Immature natural killer cell (primary cell): ENCODE measurements around the gene LFNG. TPM values are rescaled to one million over a fixed set of nuclear protein-coding genes. Genes with fewer than 3 reads are reported as not detected.
A peak's percentile ranks its signal among the peaks of the same experiment; 100 is the strongest.

Source experiments
- DNase-seq, 3 donors: peaks; one replicate each; pipeline ENCODE4 v3.0.0; 2022; ENCODE audit warnings: mixed read lengths in 1 of 3
- H3K27ac Mint-ChIP-seq, 6 donors: one replicate each; pipeline ENCODE4 v1.8.0; 2020; ENCODE audit warnings: mixed read lengths in 6 of 6, mild to moderate bottlenecking in 5 of 6, inconsistent platforms in 4 of 6, moderate library complexity in 3 of 6
- H3K27me3 Mint-ChIP-seq, 3 donors: one replicate each; pipeline ENCODE4 v1.8.0; 2020 to 2021; ENCODE audit warnings: low read depth in 3 of 3, mild to moderate bottlenecking in 3 of 3, mixed read lengths in 3 of 3, moderate library complexity in 3 of 3, inconsistent platforms in 1 of 3
- H3K36me3 Mint-ChIP-seq, 3 donors: one replicate each; pipeline ENCODE4 v1.8.0; 2020; ENCODE audit warnings: mixed read lengths in 3 of 3, inconsistent platforms in 2 of 3, mild to moderate bottlenecking in 2 of 3
- H3K4me1 Mint-ChIP-seq, 2 donors: one replicate each; pipeline ENCODE4 v1.8.0; 2020; ENCODE audit warnings: inconsistent platforms in 2 of 2, mild to moderate bottlenecking in 2 of 2, mixed read lengths in 2 of 2, moderate library complexity in 1 of 2
- H3K4me3 Mint-ChIP-seq, 5 donors: one replicate each; pipeline ENCODE4 v1.8.0; 2020; ENCODE audit warnings: mild to moderate bottlenecking in 5 of 5, mixed read lengths in 5 of 5, inconsistent platforms in 3 of 5, moderate library complexity in 3 of 5
- H3K9me3 Mint-ChIP-seq, 6 donors: one replicate each; pipeline ENCODE4 v1.8.0; 2020; ENCODE audit warnings: mild to moderate bottlenecking in 6 of 6, mixed read lengths in 6 of 6, inconsistent platforms in 4 of 6, moderate library complexity in 3 of 6
- polyA plus RNA-seq, 3 donors: library from polyadenylated mRNA; unstranded; fragments of 300-500 nt; fragmentation: Illumina TruSeq; gene quantifications; one replicate each; pipeline ENCODE4 v1.2.3, GENCODE V29; 2021

The LFNG gene
- polyA plus RNA-seq, 3 donors from 2014 or later: 2.2 to 2.6 (median 2.3) TPM

DNA sequence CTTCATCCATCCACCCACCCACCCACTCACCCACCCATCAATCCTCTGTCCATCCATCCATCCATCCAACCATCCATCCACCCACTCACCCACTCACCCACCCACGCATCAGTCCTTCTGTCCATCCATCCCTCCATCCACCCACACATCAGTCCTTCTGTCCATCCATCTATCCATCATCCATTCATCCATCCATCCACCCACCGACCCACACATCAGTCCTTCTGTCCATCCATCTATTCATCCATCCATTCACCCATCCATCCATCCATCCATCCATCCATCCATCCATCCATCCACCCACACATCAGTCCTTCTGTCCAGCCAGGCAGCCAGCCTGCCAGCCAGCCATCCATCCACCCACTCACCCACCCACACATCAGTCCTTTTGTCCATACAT, 27.5 kb upstream of the LFNG start:
- Mint-ChIP-seq H3K36me3 (peaks cover 0 to 3% (median 0%) of the 10 kb centered on the region in 3 donors), H3K27ac (peak overlapping the region in 1 of 6 donors; percentile 44), H3K27me3 (peaks cover 7 to 8% (median 8%) of the 10 kb centered on the region in 3 donors), H3K4me1 (peaks cover 0 to 4% of the 10 kb centered on the region in 2 donors), H3K9me3 (no peaks in the 10 kb centered on the region), H3K4me3 (no peak overlapping the region)
- no peak for DNase-seq

DNA sequence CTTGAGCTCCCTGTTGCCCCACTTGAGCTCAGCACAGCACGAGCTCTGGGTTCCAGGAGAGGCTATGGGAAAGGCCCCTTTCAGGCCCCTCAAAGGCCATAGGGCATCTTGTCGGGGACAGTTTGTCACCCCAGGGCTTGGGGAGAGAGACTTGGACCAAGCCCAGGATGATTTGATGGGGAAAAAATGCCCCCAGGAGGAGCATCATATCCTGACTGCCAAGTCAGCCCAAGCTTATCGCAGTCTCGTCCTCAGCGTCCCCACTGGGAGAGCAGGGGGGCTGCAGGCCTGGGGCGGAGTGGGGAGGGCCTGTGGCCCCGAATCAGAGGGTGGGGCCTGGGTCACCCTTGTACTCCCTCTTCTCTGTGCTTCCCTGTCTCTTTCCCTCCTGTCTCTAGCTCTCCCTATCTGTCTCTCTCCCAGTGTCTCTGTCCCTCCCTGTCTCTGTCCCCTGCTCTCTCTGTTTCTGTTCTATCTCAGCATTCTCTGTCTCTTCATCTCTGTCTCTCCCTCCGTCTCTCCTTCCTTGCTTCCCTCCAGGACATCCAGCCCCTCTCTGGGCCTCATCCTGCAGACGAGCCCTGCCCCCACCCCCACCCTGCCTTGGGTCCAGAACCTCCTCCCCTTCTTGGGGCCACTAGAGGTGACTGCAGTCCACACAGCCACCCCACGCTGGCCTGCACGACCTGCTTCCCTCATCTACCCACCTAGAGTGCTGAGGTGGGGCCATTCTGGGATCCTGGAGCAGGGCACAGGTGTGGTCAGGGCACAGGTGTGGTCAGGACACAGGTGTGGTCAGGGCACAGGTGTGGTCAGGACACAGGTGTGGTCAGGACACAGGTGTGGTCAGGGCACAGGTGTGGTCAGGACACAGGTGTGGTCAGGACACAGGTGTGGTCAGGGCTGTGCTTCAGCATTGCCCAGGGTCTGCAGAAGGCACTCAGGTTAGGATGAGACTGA, 26.1 kb upstream of the LFNG start:
- no peak overlapping the region for H3K4me3 Mint-ChIP-seq
- no peak for DNase-seq
- peaks cover 0 to 3% (median 0%) of the 10 kb centered on the region in 3 donors for H3K36me3 Mint-ChIP-seq
- peaks cover 0 to 4% of the 10 kb centered on the region in 2 donors for H3K4me1 Mint-ChIP-seq
- peak overlapping the region in 1 of 6 donors; percentile 33 for H3K27ac Mint-ChIP-seq
- H3K9me3 Mint-ChIP-seq: no peaks in the 10 kb centered on the region
- H3K27me3 Mint-ChIP-seq: peaks cover 7 to 8% (median 8%) of the 10 kb centered on the region in 3 donors

GRCh38 chr7:2494191-2495130, 25.1 kb upstream of the LFNG start:
- H3K9me3 Mint-ChIP-seq: no peaks in the 10 kb centered on the region
- peaks cover 0 to 3% (median 0%) of the 10 kb centered on the region in 3 donors for H3K36me3 Mint-ChIP-seq
- peaks cover 8 to 9% (median 8%) of the 10 kb centered on the region in 3 donors for H3K27me3 Mint-ChIP-seq
- no peak overlapping the region for H3K4me3 Mint-ChIP-seq
- DNase-seq: no peak
- no peak overlapping the region for H3K27ac Mint-ChIP-seq
- peaks cover 0 to 2% of the 10 kb centered on the region in 2 donors for H3K4me1 Mint-ChIP-seq

- Mint-ChIP-seq H3K9me3 (no peaks in the 10 kb centered on the region), H3K27ac (no peak overlapping the region), H3K4me3 (no peak overlapping the region)
Observed at GRCh38 chr7:2495418-2496299, 23.9 kb upstream of the LFNG start.

DNA sequence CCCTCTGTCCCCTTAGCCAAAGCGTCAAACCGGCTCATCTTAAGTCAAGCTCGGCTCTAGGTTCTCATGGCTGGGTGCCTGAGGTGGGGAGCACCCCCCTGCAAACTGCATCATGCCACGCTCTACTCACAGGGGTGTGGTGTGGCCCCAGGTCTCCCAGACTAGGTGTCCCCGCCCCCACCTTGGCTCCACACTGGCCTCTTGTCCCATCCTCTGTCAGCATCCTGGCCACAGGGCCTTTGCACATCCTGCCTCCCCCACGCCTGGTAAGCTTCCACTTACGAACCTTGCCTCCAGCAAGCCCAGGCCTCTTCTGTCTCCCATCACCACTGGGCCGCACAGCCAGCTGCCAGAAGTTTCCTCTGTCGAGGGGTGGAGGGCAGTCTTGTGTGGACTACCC, 23.2 kb upstream of the LFNG start:
- Mint-ChIP-seq H3K9me3 (no peaks in the 10 kb centered on the region), H3K27ac (peak overlapping the region in 1 of 6 donors; percentile 17), H3K4me3 (peak overlapping the region in 1 of 5 donors; percentile 12), H3K36me3 (peaks cover 0 to 3% (median 0%) of the 10 kb centered on the region in 3 donors), H3K27me3 (peaks cover 2 to 10% (median 8%) of the 10 kb centered on the region in 3 donors), H3K4me1 (peaks cover 0 to 2% of the 10 kb centered on the region in 2 donors)
- no peak for DNase-seq

More at GRCh38 chr7:2495418-2496299, 23.9 kb upstream of the LFNG start:
- Mint-ChIP-seq H3K27me3 (peaks cover 5 to 10% (median 8%) of the 10 kb centered on the region in 3 donors), H3K36me3 (peaks cover 0 to 3% (median 0%) of the 10 kb centered on the region in 3 donors), H3K4me1 (peaks cover 0 to 2% of the 10 kb centered on the region in 2 donors)
- DNase-seq: no peak

- no peak overlapping the region for H3K27ac Mint-ChIP-seq
- H3K4me3 Mint-ChIP-seq: no peak overlapping the region
- no peak for DNase-seq
- H3K27me3 Mint-ChIP-seq: peaks cover 0 to 12% (median 7%) of the 10 kb centered on the region in 3 donors
- no peaks in the 10 kb centered on the region for H3K9me3 Mint-ChIP-seq
- peaks cover 0 to 2% of the 10 kb centered on the region in 2 donors for H3K4me1 Mint-ChIP-seq
- H3K36me3 Mint-ChIP-seq: no peaks in the 10 kb centered on the region
Observed at GRCh38 chr7:2497065-2497464, 22.5 kb upstream of the LFNG start.

- Mint-ChIP-seq H3K4me3 (no peak overlapping the region), H3K36me3 (no peaks in the 10 kb centered on the region), H3K4me1 (peaks cover 0 to 2% of the 10 kb centered on the region in 2 donors), H3K9me3 (no peaks in the 10 kb centered on the region), H3K27ac (no peak overlapping the region), H3K27me3 (peaks cover 0 to 12% (median 4%) of the 10 kb centered on the region in 3 donors)
- no peak for DNase-seq
Observed at GRCh38 chr7:2497500-2498336, 21.9 kb upstream of the LFNG start.

DNA sequence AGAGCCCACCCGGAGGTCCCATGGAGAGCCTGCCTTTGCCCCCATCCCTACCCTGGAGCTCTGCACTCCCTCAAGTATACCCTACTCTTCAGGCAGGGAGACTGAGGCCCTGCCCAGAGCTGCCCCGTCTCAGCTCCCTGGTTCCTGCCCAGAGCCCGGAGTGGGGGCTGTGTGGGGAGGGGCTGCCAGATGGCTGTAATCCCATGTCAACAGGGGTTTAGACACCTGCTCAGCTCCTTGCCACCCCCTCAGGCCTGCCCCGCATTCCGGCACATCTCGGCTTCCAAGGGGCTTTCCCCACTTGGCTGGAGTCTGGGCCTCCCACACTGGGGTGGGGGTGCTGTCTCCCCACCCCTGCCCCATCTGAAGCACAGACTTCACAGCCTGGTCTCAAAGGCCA, 20.9 kb upstream of the LFNG start:
- H3K27ac Mint-ChIP-seq: no peak overlapping the region
- H3K9me3 Mint-ChIP-seq: no peaks in the 10 kb centered on the region
- no peaks in the 10 kb centered on the region for H3K36me3 Mint-ChIP-seq
- no peaks in the 10 kb centered on the region for H3K4me1 Mint-ChIP-seq
- H3K27me3 Mint-ChIP-seq: peaks cover 0 to 10% (median 0%) of the 10 kb centered on the region in 3 donors
- no peak overlapping the region for H3K4me3 Mint-ChIP-seq
- no peak for DNase-seq

- Mint-ChIP-seq H3K27ac (no peak overlapping the region), H3K4me3 (no peak overlapping the region), H3K36me3 (no peaks in the 10 kb centered on the region), H3K27me3 (peaks cover 2 to 12% (median 3%) of the 10 kb centered on the region in 3 donors), H3K9me3 (no peaks in the 10 kb centered on the region), H3K4me1 (no peaks in the 10 kb centered on the region)
- no peak for DNase-seq
Observed at GRCh38 chr7:2499181-2499580, 20.4 kb upstream of the LFNG start.

GRCh38 chr7:2499719-2500430, 19.7 kb upstream of the LFNG start:
- H3K27me3 Mint-ChIP-seq: peaks cover 2 to 12% (median 3%) of the 10 kb centered on the region in 3 donors
- no peak overlapping the region for H3K4me3 Mint-ChIP-seq
- H3K4me1 Mint-ChIP-seq: no peaks in the 10 kb centered on the region
- no peaks in the 10 kb centered on the region for H3K36me3 Mint-ChIP-seq
- no peak overlapping the region for H3K27ac Mint-ChIP-seq
- no peak for DNase-seq
- H3K9me3 Mint-ChIP-seq: no peaks in the 10 kb centered on the region

GRCh38 chr7:2500701-2501100, 18.9 kb upstream of the LFNG start:
- no peaks in the 10 kb centered on the region for H3K9me3 Mint-ChIP-seq
- no peak overlapping the region for H3K27ac Mint-ChIP-seq

More at GRCh38 chr7:2500701-2501100, 18.9 kb upstream of the LFNG start:
- H3K27me3 Mint-ChIP-seq: peaks cover 2 to 12% (median 3%) of the 10 kb centered on the region in 3 donors
- no peaks in the 10 kb centered on the region for H3K36me3 Mint-ChIP-seq
- H3K4me1 Mint-ChIP-seq: no peaks in the 10 kb centered on the region
- no peak for DNase-seq
- H3K4me3 Mint-ChIP-seq: no peak overlapping the region
